GM13977 (cell line): Measurements from ENCODE around the gene SMTN.

Source experiments
- DNase-seq: peaks from one replicate; pipeline ENCODE4 v3.0.0; 2012; ENCODE audit warnings: low spot score
- CTCF ChIP-seq: IDR thresholded peaks from 2 replicates; pipeline ENCODE4 v1.5.1; 2012; ENCODE audit warnings: mild to moderate bottlenecking, control low read depth; ENCODE audit not compliant: insufficient read depth; ENCODE audit errors: extremely low read depth, missing control alignments
- in situ Hi-C: fragments of 300-500 bp; cut with MboI; formaldehyde crosslinking; loops from one replicate; pipeline ENCODE4 v1.12.0; 2022; ENCODE audit warnings: low sequenced_read_pairs, low pct_unique_long_range_greater_than_20kb, mixed read lengths, inconsistent platforms; ENCODE audit not compliant: unreplicated experiment

The SMTN gene

GRCh38 chr22:31141551-31141950 lies 60.4 kb downstream of the SMTN start:
- no peak for TF ChIP-seq CTCF
- in situ Hi-C loops, result no loop called here

GRCh38 chr22:31142285-31142684 lies 61.2 kb downstream of the SMTN start:
- no peak for TF ChIP-seq CTCF
- in situ Hi-C loops, result no loop called here
- no peak for DNase-seq

More at GRCh38 chr22:31141551-31141950, 60.4 kb downstream of the SMTN start:
- no peak for DNase-seq

GRCh38 chr22:31143038-31143437 lies 61.9 kb downstream of the SMTN start:
- no peak for DNase-seq
- in situ Hi-C loops, result no loop called here
- TF ChIP-seq CTCF, result no peak

GRCh38 chr22:31143537-31143936 lies 62.4 kb downstream of the SMTN start:
- no peak for DNase-seq
- in situ Hi-C loops, result no loop called here
- no peak for TF ChIP-seq CTCF

- in situ Hi-C loops, result no loop called here
- no peak for DNase-seq
- no peak for TF ChIP-seq CTCF
These were observed 63.1 kb downstream of the SMTN start for GRCh38 chr22:31144223-31144622.

GRCh38 chr22:31148488-31148887 lies 67.4 kb downstream of the SMTN start:
- no peak for TF ChIP-seq CTCF
- in situ Hi-C loops, result no loop called here
- no peak for DNase-seq
